T-helper 1 cell treated with Interleukin-12 subunit alpha and Interleukin-12 subunit beta and Interleukin-4 antibody, amounts not matched to agents 30 μg/mL and 1 μg/mL, for 36 hours (primary cell): Measurements from ENCODE around the gene PRM2.

ENCODE experiments used
- H3K27ac Mint-ChIP-seq: one replicate; pipeline ENCODE4 v1.8.0; 2021; ENCODE audit warnings: mild to moderate bottlenecking, mixed read lengths
- H3K27me3 Mint-ChIP-seq: one replicate; pipeline ENCODE4 v1.8.0; 2021; ENCODE audit warnings: low read depth, mixed read lengths
- H3K36me3 Mint-ChIP-seq: one replicate; pipeline ENCODE4 v1.8.0; 2021; ENCODE audit warnings: low read depth, mixed read lengths
- H3K4me1 Mint-ChIP-seq: one replicate; pipeline ENCODE4 v1.8.0; 2021; ENCODE audit warnings: low read depth, mixed read lengths
- H3K4me3 Mint-ChIP-seq: one replicate; pipeline ENCODE4 v1.8.0; 2021; ENCODE audit warnings: mild to moderate bottlenecking, moderate library complexity, mixed read lengths
- H3K9me3 Mint-ChIP-seq: one replicate; pipeline ENCODE4 v1.8.0; 2021; ENCODE audit warnings: mixed read lengths

The PRM2 gene, protein sequence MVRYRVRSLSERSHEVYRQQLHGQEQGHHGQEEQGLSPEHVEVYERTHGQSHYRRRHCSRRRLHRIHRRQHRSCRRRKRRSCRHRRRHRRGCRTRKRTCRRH

DNA sequence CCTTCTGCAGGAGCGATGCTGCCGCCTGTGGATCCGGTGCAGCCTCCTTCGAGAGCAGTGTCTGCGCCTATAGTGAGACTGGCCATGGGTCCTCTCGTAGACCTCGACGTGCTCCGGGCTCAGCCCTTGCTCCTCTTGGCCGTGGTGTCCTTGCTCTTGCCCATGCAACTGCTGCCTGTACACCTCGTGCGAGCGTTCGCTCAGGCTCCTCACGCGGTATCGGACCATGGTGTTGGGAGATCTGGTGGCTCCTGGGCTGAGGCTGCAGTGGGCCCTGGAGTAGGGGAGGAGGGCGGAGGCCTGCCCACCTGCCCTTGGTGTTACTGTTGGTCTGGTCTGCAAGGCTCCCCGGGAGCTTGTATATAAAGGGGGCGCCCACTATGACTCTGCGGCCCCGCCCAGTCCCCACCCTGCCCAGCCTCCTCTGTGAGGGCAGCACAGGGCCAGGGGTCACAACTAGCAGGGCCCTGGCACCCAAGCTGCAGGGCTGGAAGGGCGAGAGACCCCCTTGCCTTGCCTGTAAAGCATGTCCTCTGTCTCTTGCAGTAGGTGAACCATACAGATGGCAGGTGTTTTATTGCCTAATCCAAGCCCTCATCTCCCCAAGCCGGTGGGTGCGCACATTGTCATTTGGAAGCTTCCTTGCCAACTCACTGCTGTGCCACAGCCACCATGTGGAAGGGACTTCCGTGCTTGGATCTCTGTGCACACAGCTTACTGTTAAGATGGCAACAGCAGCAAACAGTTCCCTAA lies at the start of gene PRM2:
Gene PRM2 (minus strand): TSS at position 338 of the 753 bp plus-strand sequence. CDS start 110 bp downstream, at position 228.
- Mint-ChIP-seq H3K9me3 (no peaks in the 10 kb centered on the region), H3K36me3 (no peaks in the 10 kb centered on the region), H3K4me3 (no peak within 1 kb of the TSS), H3K27me3 (peaks cover 12% of the 10 kb centered on the region), H3K27ac (no peak within 1 kb of the TSS), H3K4me1 (no peaks in the 10 kb centered on the region)

- Mint-ChIP-seq H3K4me1 (peaks cover 52% of the 10 kb centered on the region), H3K4me3 (peak overlapping the region; percentile 20), H3K36me3 (peaks cover 9% of the 10 kb centered on the region), H3K9me3 (peaks cover 5% of the 10 kb centered on the region), H3K27me3 (no peaks in the 10 kb centered on the region), H3K27ac (peak overlapping the region; percentile 8)
Observed at GRCh38 chr16:11325404-11326083, 49.3 kb upstream of the PRM2 start.

- Mint-ChIP-seq H3K36me3 (peaks cover 9% of the 10 kb centered on the region), H3K4me3 (no peak overlapping the region), H3K27ac (peak overlapping the region; percentile 62), H3K27me3 (no peaks in the 10 kb centered on the region), H3K9me3 (peaks cover 5% of the 10 kb centered on the region), H3K4me1 (peaks cover 43% of the 10 kb centered on the region)
Observed at GRCh38 chr16:11323551-11324336, 47.5 kb upstream of the PRM2 start.

DNA sequence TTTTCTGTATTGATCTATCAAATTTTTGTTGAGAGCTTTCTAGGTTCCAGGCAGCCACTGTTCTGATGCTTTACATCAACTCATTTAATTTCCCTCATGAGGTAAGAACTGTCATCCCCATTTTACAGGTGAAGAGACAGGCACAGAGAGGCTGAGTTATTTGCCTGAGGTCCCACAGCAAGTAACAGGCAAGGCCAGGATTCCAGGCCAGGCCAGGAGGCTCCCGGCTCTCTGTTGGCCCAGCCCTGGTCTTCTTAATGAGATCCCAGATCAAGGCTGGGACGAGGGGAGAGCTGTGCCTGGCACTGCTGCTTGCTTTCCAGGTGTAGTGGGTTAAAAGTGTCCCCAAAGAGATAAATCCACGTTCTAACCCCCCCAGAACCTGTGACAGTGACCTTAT lies 46.5 kb upstream of the PRM2 start:
- H3K4me1 Mint-ChIP-seq, result peaks cover 36% of the 10 kb centered on the region
- H3K27ac Mint-ChIP-seq, result peak overlapping the region; percentile 67
- H3K4me3 Mint-ChIP-seq, result no peak overlapping the region
- H3K9me3 Mint-ChIP-seq, result peaks cover 5% of the 10 kb centered on the region
- H3K36me3 Mint-ChIP-seq, result peaks cover 6% of the 10 kb centered on the region
- no peaks in the 10 kb centered on the region for H3K27me3 Mint-ChIP-seq

DNA sequence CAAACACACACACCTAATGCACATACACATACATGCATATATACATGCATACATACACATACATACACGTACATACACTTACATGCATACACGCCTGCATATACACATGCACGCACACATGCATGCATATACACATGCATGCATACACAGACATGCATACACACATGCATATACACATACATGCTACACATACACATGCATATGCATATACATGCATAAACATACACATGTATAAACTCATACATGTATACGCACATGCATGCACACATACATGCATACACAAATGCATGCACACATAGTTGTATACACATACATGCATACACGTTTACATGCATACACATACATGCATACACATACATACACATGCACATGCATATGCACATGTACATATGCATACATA lies 45.4 kb upstream of the PRM2 start:
- Mint-ChIP-seq H3K9me3 (no peaks in the 10 kb centered on the region), H3K27me3 (no peaks in the 10 kb centered on the region), H3K4me3 (no peak overlapping the region), H3K36me3 (peaks cover 2% of the 10 kb centered on the region), H3K4me1 (peaks cover 30% of the 10 kb centered on the region), H3K27ac (no peak overlapping the region)

GRCh38 chr16:11320170-11320569 lies 43.9 kb upstream of the PRM2 start:
- H3K27ac Mint-ChIP-seq, result no peak overlapping the region
- H3K36me3 Mint-ChIP-seq, result peaks cover 2% of the 10 kb centered on the region
- no peaks in the 10 kb centered on the region for H3K27me3 Mint-ChIP-seq
- H3K4me3 Mint-ChIP-seq, result no peak overlapping the region
- H3K9me3 Mint-ChIP-seq, result no peaks in the 10 kb centered on the region
- H3K4me1 Mint-ChIP-seq, result peaks cover 23% of the 10 kb centered on the region

GRCh38 chr16:11319529-11320146 lies 43.4 kb upstream of the PRM2 start:
- peaks cover 2% of the 10 kb centered on the region for H3K36me3 Mint-ChIP-seq
- H3K27me3 Mint-ChIP-seq, result no peaks in the 10 kb centered on the region
- H3K9me3 Mint-ChIP-seq, result no peaks in the 10 kb centered on the region
- no peak overlapping the region for H3K27ac Mint-ChIP-seq
- peaks cover 18% of the 10 kb centered on the region for H3K4me1 Mint-ChIP-seq
- H3K4me3 Mint-ChIP-seq, result no peak overlapping the region

GRCh38 chr16:11318817-11319216 lies 42.5 kb upstream of the PRM2 start:
- H3K36me3 Mint-ChIP-seq, result peaks cover 2% of the 10 kb centered on the region
- H3K27me3 Mint-ChIP-seq, result no peaks in the 10 kb centered on the region
- H3K27ac Mint-ChIP-seq, result no peak overlapping the region
- no peak overlapping the region for H3K4me3 Mint-ChIP-seq
- H3K9me3 Mint-ChIP-seq, result no peaks in the 10 kb centered on the region
- peaks cover 22% of the 10 kb centered on the region for H3K4me1 Mint-ChIP-seq

DNA sequence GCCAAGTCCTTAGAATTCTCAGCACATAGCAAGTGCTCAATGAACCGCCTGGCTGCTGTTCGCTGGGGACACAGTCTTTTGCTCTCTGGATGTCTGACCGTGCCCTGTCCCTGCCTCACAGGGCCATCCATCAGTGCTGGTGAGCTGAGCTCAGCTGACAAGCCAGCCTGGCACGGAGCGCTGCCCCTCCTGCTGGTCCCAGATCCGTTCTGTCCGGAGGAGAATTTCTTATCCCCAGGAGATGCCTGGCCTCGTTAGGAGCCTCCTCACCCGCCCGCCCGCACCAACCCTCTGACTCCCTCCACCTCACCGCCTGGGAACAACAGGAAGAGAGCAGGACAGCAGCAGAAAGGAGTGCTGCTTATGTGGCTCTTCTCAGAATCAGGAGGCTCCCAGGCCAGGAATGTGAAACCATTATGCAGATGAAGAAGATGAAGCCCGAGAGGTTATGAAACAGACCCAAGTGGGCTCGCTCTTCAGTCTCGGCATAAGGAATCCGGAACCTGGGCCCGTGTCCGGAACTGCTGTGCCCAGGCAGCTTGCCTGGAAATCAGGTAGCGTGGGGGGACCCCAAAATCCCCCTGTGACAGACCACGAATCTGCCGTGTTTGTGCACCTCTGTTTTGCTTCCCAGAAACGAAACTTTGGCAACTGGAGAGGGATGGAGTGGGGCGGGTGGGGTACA lies 40.2 kb upstream of the PRM2 start:
- no peak overlapping the region for H3K4me3 Mint-ChIP-seq
- H3K4me1 Mint-ChIP-seq, result peaks cover 36% of the 10 kb centered on the region
- H3K27me3 Mint-ChIP-seq, result no peaks in the 10 kb centered on the region
- peak overlapping the region; percentile 5 for H3K27ac Mint-ChIP-seq
- H3K36me3 Mint-ChIP-seq, result no peaks in the 10 kb centered on the region
- no peaks in the 10 kb centered on the region for H3K9me3 Mint-ChIP-seq

DNA sequence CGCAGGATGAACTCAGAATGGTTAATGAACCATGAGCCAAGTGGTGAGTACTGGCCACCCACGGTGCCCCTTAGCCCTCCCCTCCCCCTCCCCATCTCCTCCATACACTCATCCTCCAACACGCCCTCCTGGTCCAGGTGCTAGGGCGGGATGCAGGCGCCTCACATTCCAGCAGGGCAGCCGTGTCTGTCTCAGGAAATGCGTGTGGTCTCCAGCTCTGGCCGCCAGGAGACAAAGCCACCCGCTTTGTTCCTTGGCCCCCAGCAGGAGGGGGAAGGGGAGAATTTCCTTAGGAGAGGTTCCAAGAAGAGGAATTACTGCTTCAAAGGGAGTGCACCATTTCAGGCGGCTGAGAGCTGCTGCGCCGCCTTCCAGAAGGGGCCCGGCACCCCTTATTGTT lies 39.2 kb upstream of the PRM2 start:
- H3K27ac Mint-ChIP-seq, result no peak overlapping the region
- peaks cover 44% of the 10 kb centered on the region for H3K4me1 Mint-ChIP-seq
- no peaks in the 10 kb centered on the region for H3K9me3 Mint-ChIP-seq
- no peaks in the 10 kb centered on the region for H3K36me3 Mint-ChIP-seq
- no peak overlapping the region for H3K4me3 Mint-ChIP-seq
- H3K27me3 Mint-ChIP-seq, result no peaks in the 10 kb centered on the region

- Mint-ChIP-seq H3K27ac (no peak overlapping the region), H3K27me3 (no peaks in the 10 kb centered on the region), H3K36me3 (peaks cover 2% of the 10 kb centered on the region), H3K4me1 (peaks cover 49% of the 10 kb centered on the region), H3K4me3 (no peak overlapping the region), H3K9me3 (no peaks in the 10 kb centered on the region)
Observed at GRCh38 chr16:11314309-11314894, 38.1 kb upstream of the PRM2 start.

DNA sequence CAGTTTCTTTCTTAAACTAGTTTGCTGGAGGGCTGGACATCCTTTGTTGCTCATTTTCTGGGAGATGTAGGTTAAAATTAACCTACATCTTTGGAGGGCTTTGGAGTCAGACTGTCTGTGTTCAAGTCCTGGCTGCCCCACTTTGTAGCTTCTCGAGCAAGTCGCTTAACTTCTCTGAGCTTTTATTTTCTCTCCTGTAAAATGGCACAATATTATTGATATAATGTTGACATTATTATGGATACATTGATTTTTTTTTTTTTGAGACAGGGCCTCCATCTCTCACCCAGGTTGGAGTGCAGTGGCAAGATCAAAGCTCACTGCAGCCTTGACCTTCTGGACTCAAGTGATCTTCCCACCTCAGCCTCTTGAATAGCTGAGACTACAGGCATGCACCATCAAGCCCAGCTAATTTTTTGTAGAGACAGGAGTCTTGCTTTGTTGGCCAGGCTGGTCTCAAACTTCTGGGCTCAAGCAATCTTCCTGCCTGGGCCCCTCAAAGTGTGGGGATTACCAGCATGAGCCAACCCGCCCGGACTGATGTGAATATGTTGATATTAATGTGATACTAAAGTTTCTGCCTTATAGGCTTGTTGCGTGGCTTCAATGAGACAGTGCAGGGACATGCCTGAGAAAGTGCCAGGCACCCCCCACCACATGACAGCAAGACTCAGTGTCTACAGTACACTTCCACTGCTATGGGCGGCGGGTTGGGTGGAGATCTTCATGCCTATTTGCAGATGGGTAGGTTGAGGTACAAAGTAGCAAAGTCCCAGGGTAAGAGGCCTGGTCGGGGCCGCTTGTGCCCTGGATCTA lies 37.4 kb upstream of the PRM2 start:
- Mint-ChIP-seq H3K36me3 (peaks cover 2% of the 10 kb centered on the region), H3K9me3 (no peaks in the 10 kb centered on the region), H3K4me1 (peaks cover 47% of the 10 kb centered on the region), H3K27ac (peak overlapping the region; percentile 24), H3K4me3 (peak overlapping the region; percentile 1), H3K27me3 (no peaks in the 10 kb centered on the region)
